SK-N-SH (cell line): ENCODE data around the gene CNPPD1. TPM values are rescaled to one million over a fixed set of nuclear protein-coding genes. Genes with fewer than 3 reads are reported as not detected.

Experiments
- CTCF ChIA-PET: fragments of 300-600, 350-600 bp; formaldehyde crosslinking; extraction: SDS; loops from one replicate; lab custom pipeline; 2021; lab: Yijun Ruan, JAX
- POLR2A ChIA-PET: fragments of 350-600 bp; sonication (Branson Sonifier 250); formaldehyde crosslinking; extraction: SDS; loops from one replicate; lab custom pipeline; 2020; ENCODE audit warnings: antibody characterized with exemption, inconsistent platforms; lab: Yijun Ruan, JAX
- DNase-seq: peaks from one replicate; pipeline ENCODE4 v3.0.0; 2012
- H2AFZ ChIP-seq: fragments of 200-600 bp; sonication (generic); 2 replicates; pipeline ENCODE4 v1.8.1; 2016; ENCODE audit warnings: antibody characterized with exemption, mild to moderate bottlenecking, low read depth
- H3F3A ChIP-seq: fragments of 200-600 bp; sonication (generic); replicated peaks from 2 replicates; pipeline ENCODE3; 2016; ENCODE audit warnings: antibody characterized with exemption, mild to moderate bottlenecking; ENCODE audit not compliant: insufficient read depth
- H3K27ac ChIP-seq, 2 experiments: fragments of 200-500 bp in 1 of 2; fragments of 200-600 bp in 1 of 2; sonication (Bioruptor generic) in 1 of 2; sonication (generic), shearing (Covaris generic) in 1 of 2; 2 replicates each; pipeline versions ENCODE4 v1.5.1 to v1.6.1; 2014 to 2016; ENCODE audit warnings: low read depth in 2 of 2, inconsistent platforms in 1 of 2, low read length in 1 of 2, mild to moderate bottlenecking in 1 of 2, mixed read lengths in 1 of 2
- H3K27me3 ChIP-seq: fragments of 200-600 bp; sonication (generic), shearing (Covaris generic); 2 replicates; pipeline ENCODE4 v1.6.1; 2016; ENCODE audit warnings: mixed run types; ENCODE audit not compliant: insufficient read depth
- H3K36me3 ChIP-seq, 2 experiments: fragments of 200-500 bp in 1 of 2; fragments of 200-600 bp in 1 of 2; sonication (Bioruptor generic) in 1 of 2; sonication (generic) in 1 of 2; replicated peaks in 1 of 2; 2 replicates each; pipeline versions ENCODE3 to v1.5.1; 2014 to 2016; ENCODE audit warnings: low read length in 1 of 2, mild to moderate bottlenecking in 1 of 2; ENCODE audit not compliant: insufficient read depth in 2 of 2, control insufficient read depth in 1 of 2
- H3K4me1 ChIP-seq, 2 experiments: fragments of 200-500 bp in 1 of 2; fragments of 200-600 bp in 1 of 2; sonication (Bioruptor generic) in 1 of 2; sonication (generic), shearing (Covaris generic) in 1 of 2; 2 replicates each; pipeline versions ENCODE4 v1.5.1 to v1.6.1; 2014 to 2016; ENCODE audit warnings: low read depth in 1 of 2, low read length in 1 of 2, mixed run types in 1 of 2; ENCODE audit not compliant: insufficient read depth in 2 of 2, control insufficient read depth in 1 of 2
- H3K4me2 ChIP-seq: fragments of 200-600 bp; sonication (generic), shearing (Covaris generic); 2 replicates; pipeline ENCODE4 v1.6.1; 2017; ENCODE audit warnings: mixed run types
- H3K4me3 ChIP-seq, 2 experiments: fragments of 200-500 bp in 1 of 2; fragments of 200-600 bp in 1 of 2; sonication (Bioruptor generic) in 1 of 2; sonication (generic), shearing (Covaris generic) in 1 of 2; 2 replicates each; pipeline versions ENCODE4 v1.5.1 to v1.8.1; 2014 to 2016; ENCODE audit warnings: low read depth in 2 of 2, inconsistent platforms in 1 of 2, low read length in 1 of 2, mild to moderate bottlenecking in 1 of 2, mixed read lengths in 1 of 2, moderate library complexity in 1 of 2
- H3K79me2 ChIP-seq: fragments of 200-600 bp; sonication (generic); 2 replicates; pipeline ENCODE4 v1.8.1; 2017; ENCODE audit warnings: mild to moderate bottlenecking; ENCODE audit not compliant: insufficient read depth
- H3K9ac ChIP-seq: fragments of 200-600 bp; sonication (generic); 2 replicates; pipeline ENCODE4 v1.6.1; 2017; ENCODE audit warnings: mixed run types
- H3K9me2 ChIP-seq: fragments of 200-600 bp; sonication (generic); 2 replicates; pipeline ENCODE4 v1.6.1; 2017; ENCODE audit warnings: mixed run types
- H3K9me3 ChIP-seq: fragments of 200-600 bp; sonication (generic); 2 replicates; pipeline ENCODE4 v1.6.1; 2017; ENCODE audit warnings: mixed run types, mild to moderate bottlenecking, moderate library complexity
- H4K20me1 ChIP-seq: fragments of 200-600 bp; sonication (generic); 2 replicates; pipeline ENCODE4 v1.6.1; 2017; ENCODE audit warnings: mild to moderate bottlenecking, mixed run types; ENCODE audit not compliant: insufficient read depth
- CHD2 ChIP-seq: fragments of 150-350 bp; IDR thresholded peaks from 2 replicates; pipeline ENCODE4 v1.6.1; 2018; ENCODE audit warnings: low read length; ENCODE audit not compliant: partially characterized antibody
- EP300 ChIP-seq, 2 experiments: IDR thresholded peaks; 2 replicates each; pipeline versions ENCODE4 v1.4.0 to v1.6.1; 2012; ENCODE audit warnings: borderline replicate concordance in 1 of 2, low read depth in 1 of 2, low read length in 1 of 2
- FOXJ3 ChIP-seq: sonication (generic); formaldehyde crosslinking; IDR thresholded peaks from 2 replicates; pipeline ENCODE4 v1.5.1; 2020; ENCODE audit warnings: mild to moderate bottlenecking, missing genetic modification reagents
- GABPA ChIP-seq: IDR thresholded peaks from 2 replicates; pipeline ENCODE4 v1.4.0; 2012; ENCODE audit warnings: low read depth, mild to moderate bottlenecking
- IRF3 ChIP-seq: fragments of 150-350 bp; IDR thresholded peaks from 2 replicates; pipeline ENCODE4 v1.6.1; 2016; ENCODE audit warnings: mild to moderate bottlenecking, low read depth, low read length
- JUND ChIP-seq: IDR thresholded peaks from 2 replicates; pipeline ENCODE4 v1.4.0; 2012
- MEF2A ChIP-seq: IDR thresholded peaks from 2 replicates; pipeline ENCODE4 v1.4.0; 2012; ENCODE audit warnings: low read depth, borderline replicate concordance
- NFIC ChIP-seq: IDR thresholded peaks from 2 replicates; pipeline ENCODE4 v1.4.0; 2012; ENCODE audit warnings: borderline replicate concordance
- NRF1 ChIP-seq: IDR thresholded peaks from 2 replicates; pipeline ENCODE4 v1.6.1; 2012; ENCODE audit warnings: low read depth, mild to moderate bottlenecking, low read length
- PBX3 ChIP-seq: IDR thresholded peaks from 2 replicates; pipeline ENCODE4; 2012
- RAD21 ChIP-seq: IDR thresholded peaks from 2 replicates; pipeline ENCODE4 v1.6.1; 2012; ENCODE audit warnings: mild to moderate bottlenecking, low read length
- RCOR1 ChIP-seq: fragments of 150-350 bp; IDR thresholded peaks from 2 replicates; pipeline ENCODE4 v1.6.1; 2017; ENCODE audit warnings: antibody characterized with exemption, low read length
- RXRA ChIP-seq: IDR thresholded peaks from 2 replicates; pipeline ENCODE4 v1.4.0; 2012; ENCODE audit warnings: low read depth, mild to moderate bottlenecking, borderline replicate concordance
- SMC3 ChIP-seq: IDR thresholded peaks from 2 replicates; pipeline ENCODE4 v1.6.1; 2012; ENCODE audit warnings: low read depth, low read length, improper control_type of control experiment
- TCF12 ChIP-seq: IDR thresholded peaks from 2 replicates; pipeline ENCODE4 v1.4.0; 2012
- TEAD4 ChIP-seq: IDR thresholded peaks from 2 replicates; pipeline ENCODE4 v1.4.0; 2012; ENCODE audit warnings: mild to moderate bottlenecking, borderline replicate concordance; ENCODE audit not compliant: insufficient read depth
- YY1 ChIP-seq: IDR thresholded peaks from 2 replicates; pipeline ENCODE4 v1.4.0; 2012; ENCODE audit warnings: low read depth, mild to moderate bottlenecking
- ZBTB33 ChIP-seq: IDR thresholded peaks from 2 replicates; pipeline ENCODE4 v1.4.0; 2012; ENCODE audit warnings: low read depth, borderline replicate concordance
- WGBS: methylation state at CpG from one replicate; pipeline ENCODE4 v1.1.6; 2017; ENCODE audit warnings: low lambda C conversion rate; 5-methylcytosine and 5-hydroxymethylcytosine counted together
- polyA plus RNA-seq, 3 experiments: library from polyadenylated mRNA; depleted of rRNA; stranded (reverse); fragments of >200 nt; gene quantifications; 2 replicates each; pipeline ENCODE4 v1.2.3, GENCODE V29; 2012
- TF ChIP-seq, protein P1 (sequence below): IDR thresholded peaks from 2 replicates; pipeline ENCODE4 v1.4.0; 2012; ENCODE audit warnings: low read depth

The CNPPD1 gene
- polyA plus RNA-seq, 1 of the 3 experiments (the other 2 are of a cell fraction), result 75.9 TPM

GRCh38 chr2:219163156-219163555 lies 13.6 kb downstream of the CNPPD1 start:
- Histone ChIP-seq H3K9me2 (no peaks in the 10 kb centered on the region), H2AFZ (no peak overlapping the region), H3K27me3 (no peaks in the 10 kb centered on the region), H3F3A (peaks cover 10% of the 10 kb centered on the region), H3K79me2 (no peaks in the 10 kb centered on the region; the same call in 1 of the 2 replicates), H3K4me3 (no peak overlapping the region), H4K20me1 (no peaks in the 10 kb centered on the region), H3K4me2 (no peak overlapping the region), H3K9me3 (no peaks in the 10 kb centered on the region), H3K27ac (no peak overlapping the region), H3K36me3 (no peaks in the 10 kb centered on the region), H3K9ac (no peak overlapping the region), H3K4me1 (peaks cover 0 to 11% of the 10 kb centered on the region in 2 experiments; a peak in 1 of 4 replicates)
- no peak for DNase-seq
- TF ChIP-seq MEF2A (no peak), GABPA (no peak), PBX3 (no peak), TCF12 (no peak), IRF3 (no peak), CHD2 (no peak), RAD21 (no peak), FOXJ3 (CRISPR knock-in tag) (no peak), NFIC (no peak), ZBTB33 (no peak), EP300 (IDR thresholded peaks at IDR 0.05; ENCODE audit: borderline replicate concordance in 1 of 2, low read depth in 1 of 2, low read length in 1 of 2) (no peak), RXRA (no peak), TEAD4 (no peak), NRF1 (no peak), JUND (no peak), YY1 (no peak), SMC3 (no peak), RCOR1 (no peak)
- TF ChIP-seq, protein P1, sequence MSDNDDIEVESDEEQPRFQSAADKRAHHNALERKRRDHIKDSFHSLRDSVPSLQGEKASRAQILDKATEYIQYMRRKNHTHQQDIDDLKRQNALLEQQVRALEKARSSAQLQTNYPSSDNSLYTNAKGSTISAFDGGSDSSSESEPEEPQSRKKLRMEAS, result no peak
- ChIA-PET POLR2A (no interaction called here), CTCF (interaction anchor here (0.8 to 7.7 kb wide), 3 partner anchors 8 to 132 kb away, joined by 4 to 104 read pairs (median 16); partner anchors contain the start of genes CNPPD1 and SLC23A3)
- 89% methylated on average over 6 of the region's 6 CpGs for WGBS
